Stomach smooth muscle (tissue), 2 donors: ENCODE results near the gene IGSF9.

Source experiments
- H3K27ac ChIP-seq: one replicate; pipeline ENCODE4 v1.7.0; 2013; ENCODE audit warnings: mild to moderate bottlenecking, low read length, inconsistent platforms
- H3K27me3 ChIP-seq, 2 donors: one replicate each; pipeline ENCODE4 v1.7.0; 2013; ENCODE audit warnings: low read length in 2 of 2; ENCODE audit not compliant: insufficient read depth in 2 of 2, control insufficient read depth in 1 of 2
- H3K36me3 ChIP-seq, 2 donors: one replicate each; pipeline ENCODE4 v1.7.0; 2013; ENCODE audit warnings: low read length in 2 of 2; ENCODE audit not compliant: control insufficient read depth in 2 of 2, insufficient read depth in 2 of 2
- H3K4me1 ChIP-seq: one replicate; pipeline ENCODE4 v1.7.0; 2013; ENCODE audit warnings: low read length; ENCODE audit not compliant: control insufficient read depth, insufficient read depth
- H3K4me3 ChIP-seq, 2 donors: one replicate each; pipeline ENCODE4 v1.7.0; 2013; ENCODE audit warnings: low read length in 2 of 2
- H3K9ac ChIP-seq, 2 donors: one replicate each; pipeline ENCODE4 v1.7.0; 2013; ENCODE audit warnings: low read length in 2 of 2, mild to moderate bottlenecking in 1 of 2
- H3K9me3 ChIP-seq, 2 donors: one replicate each; pipeline ENCODE4 v1.7.0; 2013; ENCODE audit warnings: low read length in 2 of 2; ENCODE audit not compliant: control insufficient read depth in 2 of 2
- donor health status: healthy.
- donor health status: Pancreatic carcinoma.

IGSF9 gene

DNA sequence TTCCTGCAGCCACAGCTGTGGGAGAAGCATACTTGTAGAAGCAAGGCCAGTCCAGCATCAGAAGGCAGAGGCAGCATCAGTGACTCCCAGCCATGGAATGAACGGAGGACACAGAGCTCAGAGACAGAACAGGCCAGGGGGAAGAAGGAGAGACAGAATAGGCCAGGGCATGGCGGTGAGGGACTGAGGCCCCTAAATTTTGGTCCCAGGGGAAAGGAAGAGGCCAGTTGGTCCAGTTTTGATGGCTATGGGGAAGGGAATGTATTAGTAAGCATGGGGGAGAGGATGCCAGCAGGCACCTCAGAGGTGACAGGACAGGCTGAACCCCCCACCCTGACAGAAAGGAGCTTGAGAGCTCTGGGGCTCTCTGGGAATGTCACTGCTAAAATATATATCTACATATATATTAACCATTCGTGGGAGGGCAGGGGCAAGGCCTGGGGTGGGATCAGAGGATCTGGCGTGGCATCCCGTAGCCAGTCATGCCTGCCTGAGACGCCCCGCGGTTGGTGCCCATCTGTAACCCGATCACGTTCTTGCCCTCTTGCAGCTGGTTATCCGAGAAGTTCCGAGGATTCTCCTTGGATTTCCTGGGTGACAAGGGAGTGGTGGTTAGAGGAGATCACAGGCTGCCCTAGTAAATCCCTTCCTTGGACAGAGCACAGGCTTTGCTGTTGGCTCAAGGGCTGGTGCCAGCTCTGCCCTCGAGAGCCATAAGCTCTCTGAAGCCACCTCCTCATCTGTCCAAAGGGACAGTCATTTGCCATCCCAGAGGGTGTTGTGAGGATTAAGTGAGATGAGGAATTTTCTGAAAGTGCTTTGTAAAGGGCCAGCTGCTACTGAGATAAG, 26.8 kb downstream of the IGSF9 start:
- no peak overlapping the region for H3K4me3 ChIP-seq
- no peaks in the 10 kb centered on the region for H3K9me3 ChIP-seq
- H3K27ac ChIP-seq: no peak overlapping the region
- H3K36me3 ChIP-seq: peaks cover 18 to 28% of the 10 kb centered on the region in 2 donors
- no peaks in the 10 kb centered on the region for H3K27me3 ChIP-seq
- H3K9ac ChIP-seq: no peak overlapping the region
- H3K4me1 ChIP-seq: peaks cover 39% of the 10 kb centered on the region

DNA sequence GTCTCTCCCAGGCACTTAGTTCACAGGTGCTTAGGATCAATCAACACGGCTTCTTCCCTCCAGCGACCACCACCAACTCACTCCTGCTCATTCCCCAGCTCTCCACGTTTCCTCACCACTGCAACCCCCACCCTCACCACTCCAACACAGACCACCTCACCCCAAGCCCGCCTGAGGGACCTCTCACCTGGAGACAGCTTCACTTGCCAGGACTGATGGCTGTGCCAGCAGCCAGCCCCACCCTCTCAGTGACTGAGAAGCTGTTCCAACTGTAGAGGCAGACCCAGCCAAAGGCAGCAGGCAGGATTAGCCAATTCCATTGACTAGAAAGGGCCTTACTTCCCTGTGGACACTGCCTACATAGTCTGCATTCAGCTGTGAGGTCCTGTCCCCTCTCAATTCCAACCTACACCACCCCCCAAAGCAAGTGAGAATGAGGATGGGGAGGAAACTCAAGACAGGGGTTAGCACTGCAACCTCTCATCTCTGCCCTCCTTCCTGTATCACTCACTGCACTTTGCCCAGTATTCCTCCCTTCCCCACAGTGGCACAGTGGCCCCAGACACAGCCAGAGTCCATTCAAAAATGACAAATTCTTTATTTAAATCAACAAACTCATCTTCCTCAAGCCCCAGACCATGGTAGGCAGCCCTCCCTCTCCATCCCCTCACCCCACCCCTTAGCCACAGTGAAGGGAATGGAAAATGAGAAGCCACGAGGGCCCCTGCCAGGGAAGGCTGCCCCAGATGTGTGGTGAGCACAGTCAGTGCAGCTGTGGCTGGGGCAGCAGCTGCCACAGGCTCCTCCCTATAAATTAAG, 27.7 kb downstream of the IGSF9 start:
- Histone ChIP-seq H3K36me3 (peaks cover 18 to 28% of the 10 kb centered on the region in 2 donors), H3K4me3 (no peak overlapping the region), H3K4me1 (peaks cover 31% of the 10 kb centered on the region), H3K9ac (no peak overlapping the region), H3K9me3 (no peaks in the 10 kb centered on the region), H3K27ac (no peak overlapping the region), H3K27me3 (no peaks in the 10 kb centered on the region)

DNA sequence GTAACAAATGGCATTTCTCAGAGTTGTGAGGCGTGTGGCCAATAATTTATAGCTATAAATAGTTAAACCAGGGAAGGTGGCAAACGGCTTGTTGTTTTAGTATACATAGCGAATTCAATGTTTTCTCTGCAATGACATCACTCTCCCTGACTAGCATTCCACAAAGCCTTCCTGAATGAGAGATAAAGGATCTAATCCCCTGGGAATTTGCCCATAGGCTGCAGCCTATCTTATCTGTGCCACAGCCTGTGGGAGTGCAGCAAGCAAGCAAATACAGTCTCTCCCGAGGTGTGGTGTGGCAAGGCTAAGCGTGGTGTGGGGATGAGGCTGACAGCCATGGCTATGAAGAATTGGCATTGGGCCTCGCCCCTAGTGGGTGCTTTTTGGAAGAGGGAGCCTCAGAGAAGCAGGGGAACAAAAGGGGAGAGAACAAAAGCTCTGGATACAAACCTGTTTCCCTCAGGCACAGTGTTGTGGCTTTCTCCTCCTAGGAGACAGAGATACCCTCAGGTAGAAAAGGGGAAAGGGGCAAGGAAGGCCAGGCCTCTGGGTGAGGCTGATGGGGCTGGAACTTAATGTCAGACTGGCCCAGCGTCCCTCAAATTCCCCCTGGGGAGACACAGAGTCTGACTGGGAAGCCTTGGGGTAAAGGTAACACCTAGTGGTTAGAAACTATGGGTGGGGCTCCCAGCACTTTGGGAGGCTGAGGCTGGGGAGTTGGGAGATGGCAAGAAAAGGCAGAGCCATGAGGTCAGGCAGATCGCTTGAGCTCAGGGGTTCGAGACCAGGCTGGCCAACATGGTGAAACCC, 29.0 kb downstream of the IGSF9 start:
- no peak overlapping the region for H3K9ac ChIP-seq
- H3K27me3 ChIP-seq: no peaks in the 10 kb centered on the region
- H3K36me3 ChIP-seq: peaks cover 18 to 28% of the 10 kb centered on the region in 2 donors
- H3K9me3 ChIP-seq: no peaks in the 10 kb centered on the region
- H3K4me1 ChIP-seq: peaks cover 20% of the 10 kb centered on the region
- H3K27ac ChIP-seq: peak overlapping the region; percentile 31
- peak overlapping the region in 1 of 2 donors; percentile 29 for H3K4me3 ChIP-seq

DNA sequence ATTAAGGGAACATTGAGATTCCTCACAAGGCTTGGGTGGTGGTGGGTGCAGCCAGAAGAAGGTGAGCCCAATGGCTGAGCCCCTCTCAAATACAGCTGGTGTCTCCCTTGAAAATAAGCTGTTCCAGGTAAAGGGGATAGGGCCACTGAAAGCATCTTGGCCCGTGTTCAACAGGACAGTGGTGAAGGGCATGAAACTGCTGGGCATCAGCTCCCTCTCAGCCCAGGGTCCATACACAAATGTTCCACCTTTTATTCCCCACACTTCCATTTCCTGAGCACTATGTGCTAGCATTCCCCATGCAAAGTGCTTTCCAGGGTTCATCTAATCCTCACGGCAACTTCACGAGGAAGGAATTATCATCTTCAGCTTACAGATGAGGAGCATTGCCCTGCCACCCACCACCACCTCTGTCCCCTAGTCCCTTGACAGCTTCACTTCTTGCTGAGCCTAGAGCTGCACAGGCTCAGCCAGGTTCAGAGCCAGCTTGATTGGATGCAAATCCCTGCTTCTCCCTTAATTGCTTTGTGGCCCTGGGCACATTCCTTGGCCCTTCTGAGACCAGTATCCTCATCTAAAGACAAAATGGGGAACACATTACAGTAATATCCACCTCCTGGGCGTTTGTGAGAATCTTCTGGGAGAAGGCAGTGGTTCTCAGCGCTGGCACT, 29.7 kb downstream of the IGSF9 start:
- peaks cover 16% of the 10 kb centered on the region for H3K4me1 ChIP-seq
- no peaks in the 10 kb centered on the region for H3K27me3 ChIP-seq
- H3K9me3 ChIP-seq: no peaks in the 10 kb centered on the region
- no peak overlapping the region for H3K27ac ChIP-seq
- H3K9ac ChIP-seq: no peak overlapping the region
- no peak overlapping the region for H3K4me3 ChIP-seq
- peaks cover 18 to 28% of the 10 kb centered on the region in 2 donors for H3K36me3 ChIP-seq

GRCh38 chr1:159914252-159915018, 31.0 kb downstream of the IGSF9 start:
- Histone ChIP-seq H3K27me3 (no peaks in the 10 kb centered on the region), H3K27ac (no peak overlapping the region), H3K4me3 (no peak overlapping the region), H3K36me3 (peaks cover 10 to 19% of the 10 kb centered on the region in 2 donors), H3K9ac (no peak overlapping the region), H3K4me1 (peaks cover 18% of the 10 kb centered on the region), H3K9me3 (no peaks in the 10 kb centered on the region)

GRCh38 chr1:159913451-159914192, 31.8 kb downstream of the IGSF9 start:
- Histone ChIP-seq H3K9me3 (no peaks in the 10 kb centered on the region), H3K36me3 (peaks cover 2 to 11% of the 10 kb centered on the region in 2 donors), H3K4me1 (peaks cover 18% of the 10 kb centered on the region), H3K9ac (no peak overlapping the region), H3K27me3 (no peaks in the 10 kb centered on the region), H3K4me3 (no peak overlapping the region), H3K27ac (no peak overlapping the region)

DNA sequence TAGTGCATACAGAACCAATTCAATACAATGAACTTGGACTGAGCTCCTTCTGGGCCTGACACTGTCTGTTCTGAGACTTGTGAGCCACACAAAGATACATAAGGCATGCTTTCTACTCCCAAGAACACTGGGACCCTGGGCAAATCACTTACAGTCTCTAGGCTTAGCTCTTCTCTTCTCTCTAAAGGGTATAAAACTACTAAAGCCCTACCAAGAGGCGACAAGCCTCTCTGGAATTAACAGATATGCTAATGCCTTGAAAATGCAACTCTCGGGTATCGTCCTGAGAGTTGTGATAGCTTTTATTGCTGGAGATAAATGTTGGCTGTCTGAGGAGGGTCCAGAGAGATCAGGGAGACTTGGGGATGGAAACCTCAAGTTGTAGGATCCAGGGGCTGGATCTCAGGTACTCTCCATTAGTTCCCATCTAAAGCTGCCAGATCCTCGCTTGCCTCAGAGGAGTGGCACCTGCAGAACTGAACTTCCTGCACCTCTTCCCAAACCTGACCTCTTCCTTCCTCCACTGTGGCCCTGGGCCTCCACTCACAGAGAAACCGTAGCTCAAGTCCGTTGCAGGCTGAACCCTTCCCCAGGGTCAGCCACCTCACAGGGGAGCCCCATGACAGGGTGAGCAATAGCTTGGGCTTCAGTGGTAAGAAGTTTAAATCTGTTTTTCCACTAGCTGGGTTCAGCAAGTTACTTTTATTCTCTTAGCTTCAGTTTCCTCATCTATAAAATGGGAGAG, 33.9 kb downstream of the IGSF9 start:
- Histone ChIP-seq H3K4me1 (peaks cover 11% of the 10 kb centered on the region), H3K9ac (no peak overlapping the region), H3K36me3 (no peaks in the 10 kb centered on the region), H3K4me3 (no peak overlapping the region), H3K27ac (no peak overlapping the region), H3K9me3 (no peaks in the 10 kb centered on the region), H3K27me3 (no peaks in the 10 kb centered on the region)

GRCh38 chr1:159908031-159908940, 37.1 kb downstream of the IGSF9 start:
- H3K4me3 ChIP-seq: no peak overlapping the region
- peaks cover 2% of the 10 kb centered on the region for H3K4me1 ChIP-seq
- no peaks in the 10 kb centered on the region for H3K9me3 ChIP-seq
- H3K27ac ChIP-seq: no peak overlapping the region
- no peak overlapping the region for H3K9ac ChIP-seq
- H3K27me3 ChIP-seq: no peaks in the 10 kb centered on the region
- no peaks in the 10 kb centered on the region for H3K36me3 ChIP-seq
